ENCODE data around the gene ZNF543. TPM values are rescaled to one million over a fixed set of nuclear protein-coding genes. Genes with fewer than 3 reads are reported as not detected.

The ZNF543 gene
- total RNA-seq, 1 experiment from 2014 or later = 8.4 TPM

GRCh38 chr19:57376151-57376550, 55.9 kb downstream of the ZNF543 start:
- H3K9me3 Mint-ChIP-seq = peaks cover 70% of the 10 kb centered on the region
- ChIA-PET CTCF (no interaction called here), POLR2A (no interaction called here)
- TF ChIP-seq HMGXB4 (CRISPR knock-in tag; IDR thresholded peaks at IDR 0.05) (no peak), CTCF (IDR thresholded peaks at IDR 0.05) (no peak), KAT7 (CRISPR knock-in tag; IDR thresholded peaks at IDR 0.05; ENCODE audit: borderline replicate concordance) (no peak), STAT6 (CRISPR knock-in tag; conservative IDR thresholded peaks at IDR 0.05; ENCODE audit: low read depth) (no peak)
- H3K4me3 Mint-ChIP-seq = no peak overlapping the region
- no peak for ATAC-seq
- H3K4me1 Mint-ChIP-seq = no peaks in the 10 kb centered on the region
- peaks cover 72% of the 10 kb centered on the region for H3K36me3 Mint-ChIP-seq
- no peak for DNase-seq (ENCODE audit: low spot score)
- no peak overlapping the region for H3K27ac Mint-ChIP-seq
- H3K27me3 Mint-ChIP-seq (ENCODE audit: low read depth) = peaks cover 3% of the 10 kb centered on the region; the same call in 1 of the 2 replicates

- H3K4me1 Mint-ChIP-seq = no peaks in the 10 kb centered on the region
- ChIA-PET CTCF (no interaction called here), POLR2A (no interaction called here)
- H3K27ac Mint-ChIP-seq = no peak overlapping the region
- peaks cover 63% of the 10 kb centered on the region for H3K9me3 Mint-ChIP-seq
- H3K4me3 Mint-ChIP-seq = no peak overlapping the region
- ATAC-seq = no peak
- peaks cover 64% of the 10 kb centered on the region for H3K36me3 Mint-ChIP-seq
- DNase-seq (ENCODE audit: low spot score) = no peak
- H3K27me3 Mint-ChIP-seq (ENCODE audit: low read depth) = peaks cover 3% of the 10 kb centered on the region; the same call in 1 of the 2 replicates
- TF ChIP-seq NR1H2 (CRISPR knock-in tag; IDR thresholded peaks at IDR 0.05) (no peak), ATF1 (CRISPR knock-in tag; IDR thresholded peaks at IDR 0.05) (no peak), MXD4 (CRISPR knock-in tag; IDR thresholded peaks at IDR 0.05; ENCODE audit: borderline replicate concordance) (no peak), OVOL2 (CRISPR knock-in tag; IDR thresholded peaks at IDR 0.05; ENCODE audit: borderline replicate concordance) (no peak), ATF3 (CRISPR knock-in tag; conservative IDR thresholded peaks at IDR 0.05) (no peak), STAT6 (CRISPR knock-in tag; conservative IDR thresholded peaks at IDR 0.05; ENCODE audit: low read depth) (no peak), NFYB (CRISPR knock-in tag; conservative IDR thresholded peaks at IDR 0.05; ENCODE audit: low read depth) (no peak)
Observed at GRCh38 chr19:57377498-57378146, 57.4 kb downstream of the ZNF543 start.

Other genes with a start within 250 kb of the ZNF543 start
- gene USP29, start 200.5 kb upstream of the ZNF543 start, total RNA-seq (2021) = not detected in 3 replicates
- not detected in 3 replicates for gene ZIM3, start 175.3 kb upstream of the ZNF543 start, total RNA-seq (2021)
- gene DUXA, start 153.0 kb upstream of the ZNF543 start, total RNA-seq (2021) = not detected in 3 replicates
- 24.0 to 27.0 TPM (median 26.6 TPM) in 3 replicates for gene ZNF264, start 129.0 kb upstream of the ZNF543 start, total RNA-seq (2021)
- gene AURKC, start 89.4 kb upstream of the ZNF543 start, total RNA-seq (2021) = 3.6 to 6.7 TPM (median 5.1 TPM) in 3 replicates
- gene ZNF805, start 79.8 kb upstream of the ZNF543 start, total RNA-seq (2021) = 16.1 to 18.2 TPM (median 17.9 TPM) in 3 replicates
- gene ZNF460, start 40.0 kb upstream of the ZNF543 start, total RNA-seq (2021) = 50.8 to 62.9 TPM (median 52.2 TPM) in 3 replicates
- gene ZNF304, start 30.8 kb downstream of the ZNF543 start, total RNA-seq (2021) = 10.4 to 11.0 TPM (median 10.8 TPM) in 3 replicates
- 10.5 to 11.7 TPM (median 10.5 TPM) in 3 replicates for gene TRAPPC2B, start 43.1 kb downstream of the ZNF543 start, total RNA-seq (2021)
- gene ZNF547, start 43.1 kb downstream of the ZNF543 start, total RNA-seq (2021) = 2.3 to 2.7 TPM (median 2.4 TPM) in 3 replicates
- gene ZNF548, start 69.4 kb downstream of the ZNF543 start, total RNA-seq (2021) = 10.8 to 14.2 TPM (median 11.3 TPM) in 3 replicates
- gene ZNF17, start 90.7 kb downstream of the ZNF543 start, total RNA-seq (2021) = 6.7 to 10.3 TPM (median 7.7 TPM) in 3 replicates
- gene ZNF749, start 114.9 kb downstream of the ZNF543 start, total RNA-seq (2021) = 32.3 to 34.7 TPM (median 34.6 TPM) in 3 replicates
- gene VN1R1, start 136.7 kb downstream of the ZNF543 start, total RNA-seq (2021) = 0.73 to 0.89 TPM (median 0.83 TPM) in 3 replicates
- 13.1 to 15.0 TPM (median 14.0 TPM) in 3 replicates for gene ZNF772, start 157.1 kb downstream of the ZNF543 start, total RNA-seq (2021)
- 9.0 to 11.3 TPM (median 9.1 TPM) in 3 replicates for gene ZNF419, start 167.3 kb downstream of the ZNF543 start, total RNA-seq (2021)
- gene ZNF773, start 179.5 kb downstream of the ZNF543 start, total RNA-seq (2021) = 6.3 to 8.6 TPM (median 6.8 TPM) in 3 replicates
- 8.8 to 9.7 TPM (median 9.2 TPM) in 3 replicates for gene ZNF549, start 206.9 kb downstream of the ZNF543 start, total RNA-seq (2021)
- 13.0 to 17.5 TPM (median 15.5 TPM) in 3 replicates for gene ZNF550, start 239.4 kb downstream of the ZNF543 start, total RNA-seq (2021)

Data from WTC11 (cell line).